DND-41 (cell line): ENCODE data around the gene PLA2G2D.

Source experiments
- ATAC-seq: fragments of 200-7000 bp; cut with Tn5 transposase; 3 replicates; pipeline ENCODE4 v1.9.1; 2021; ENCODE audit warnings: low read depth; ENCODE audit not compliant: insufficient read depth
- DNase-seq: peaks from one replicate; pipeline ENCODE4 v3.0.0-alpha.2; 2020
- H2AFZ ChIP-seq: 2 replicates; pipeline ENCODE4 v1.6.0; 2012; ENCODE audit warnings: low read depth, low read length
- H3K27ac ChIP-seq: 2 replicates; pipeline ENCODE4 v1.5.1; 2012; ENCODE audit warnings: low read length, inconsistent platforms
- H3K27me3 ChIP-seq: fragments of 200-600 bp; sonication (generic); 2 replicates; pipeline ENCODE4 v1.6.0; 2012; ENCODE audit warnings: low read length, mild to moderate bottlenecking, inconsistent platforms; ENCODE audit not compliant: insufficient read depth, poor library complexity
- H3K36me3 ChIP-seq: 2 replicates; pipeline ENCODE4 v1.5.1; 2012; ENCODE audit warnings: low read length, inconsistent platforms; ENCODE audit not compliant: insufficient read depth
- H3K4me1 ChIP-seq: 2 replicates; pipeline ENCODE4 v1.5.1; 2012; ENCODE audit warnings: mild to moderate bottlenecking, low read length; ENCODE audit not compliant: insufficient read depth
- H3K4me2 ChIP-seq: 2 replicates; pipeline ENCODE4 v1.6.0; 2012; ENCODE audit warnings: mild to moderate bottlenecking, moderate library complexity, low read length, inconsistent platforms; ENCODE audit not compliant: insufficient read depth
- H3K4me3 ChIP-seq, 2 experiments: fragments of 200-600 bp in 1 of 2; shearing (Covaris generic) in 1 of 2; 2 replicates each; pipeline ENCODE4 v1.5.1; 2012 to 2016; ENCODE audit warnings: inconsistent platforms in 2 of 2, low read length in 2 of 2, mild to moderate bottlenecking in 2 of 2, low read depth in 1 of 2, moderate library complexity in 1 of 2
- H3K79me2 ChIP-seq: 2 replicates; pipeline ENCODE4 v1.6.0; 2012; ENCODE audit warnings: low read length, inconsistent platforms; ENCODE audit not compliant: insufficient read depth
- H3K9ac ChIP-seq: 2 replicates; pipeline ENCODE4 v1.6.0; 2012; ENCODE audit warnings: low read depth, mild to moderate bottlenecking, inconsistent platforms, low read length, moderate library complexity
- H3K9me3 ChIP-seq: 2 replicates; pipeline ENCODE4 v1.5.1; 2012; ENCODE audit warnings: low read length, moderate library complexity, mild to moderate bottlenecking, inconsistent platforms; ENCODE audit not compliant: insufficient read depth, severe bottlenecking
- H4K20me1 ChIP-seq: 2 replicates; pipeline ENCODE4 v1.6.0; 2012; ENCODE audit warnings: low read length; ENCODE audit not compliant: insufficient read depth
- EZH2 ChIP-seq: IDR thresholded peaks from 3 replicates; pipeline ENCODE4 v1.6.1; 2012; ENCODE audit warnings: borderline replicate concordance, low read depth, mild to moderate bottlenecking, moderate library complexity, low read length, inconsistent platforms; ENCODE audit not compliant: severe bottlenecking
- TF ChIP-seq, protein P1 (sequence below): IDR thresholded peaks from 2 replicates; pipeline ENCODE4 v1.5.1; 2012; ENCODE audit warnings: borderline replicate concordance, low read length, moderate library complexity, mild to moderate bottlenecking; ENCODE audit not compliant: poor library complexity, severe bottlenecking; ENCODE audit errors: extremely low read depth

PLA2G2D gene

GRCh38 chr1:20160034-20160433, 40.7 kb upstream of the PLA2G2D start:
- H3K4me3 ChIP-seq = no peak overlapping the region

GRCh38 chr1:20158358-20159070, 39.2 kb upstream of the PLA2G2D start:
- Histone ChIP-seq H3K9ac (no peak overlapping the region), H3K4me3 (no peak overlapping the region), H3K36me3 (no peaks in the 10 kb centered on the region), H2AFZ (no peak overlapping the region), H3K4me2 (no peak overlapping the region), H4K20me1 (no peaks in the 10 kb centered on the region), H3K9me3 (peaks cover 37% of the 10 kb centered on the region), H3K27me3 (no peaks in the 10 kb centered on the region), H3K4me1 (no peaks in the 10 kb centered on the region), H3K79me2 (no peaks in the 10 kb centered on the region), H3K27ac (no peak overlapping the region)
- no peak for DNase-seq
- TF ChIP-seq, protein P1, sequence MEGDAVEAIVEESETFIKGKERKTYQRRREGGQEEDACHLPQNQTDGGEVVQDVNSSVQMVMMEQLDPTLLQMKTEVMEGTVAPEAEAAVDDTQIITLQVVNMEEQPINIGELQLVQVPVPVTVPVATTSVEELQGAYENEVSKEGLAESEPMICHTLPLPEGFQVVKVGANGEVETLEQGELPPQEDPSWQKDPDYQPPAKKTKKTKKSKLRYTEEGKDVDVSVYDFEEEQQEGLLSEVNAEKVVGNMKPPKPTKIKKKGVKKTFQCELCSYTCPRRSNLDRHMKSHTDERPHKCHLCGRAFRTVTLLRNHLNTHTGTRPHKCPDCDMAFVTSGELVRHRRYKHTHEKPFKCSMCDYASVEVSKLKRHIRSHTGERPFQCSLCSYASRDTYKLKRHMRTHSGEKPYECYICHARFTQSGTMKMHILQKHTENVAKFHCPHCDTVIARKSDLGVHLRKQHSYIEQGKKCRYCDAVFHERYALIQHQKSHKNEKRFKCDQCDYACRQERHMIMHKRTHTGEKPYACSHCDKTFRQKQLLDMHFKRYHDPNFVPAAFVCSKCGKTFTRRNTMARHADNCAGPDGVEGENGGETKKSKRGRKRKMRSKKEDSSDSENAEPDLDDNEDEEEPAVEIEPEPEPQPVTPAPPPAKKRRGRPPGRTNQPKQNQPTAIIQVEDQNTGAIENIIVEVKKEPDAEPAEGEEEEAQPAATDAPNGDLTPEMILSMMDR = no peak
- TF ChIP-seq EZH2 = no peak
- no peak for ATAC-seq

More at GRCh38 chr1:20160034-20160433, 40.7 kb upstream of the PLA2G2D start:
- no peaks in the 10 kb centered on the region for H3K27me3 ChIP-seq
- no peak overlapping the region for H3K9ac ChIP-seq
- H2AFZ ChIP-seq = no peak overlapping the region
- H3K79me2 ChIP-seq = no peaks in the 10 kb centered on the region
- no peak overlapping the region for H3K27ac ChIP-seq
- H3K9me3 ChIP-seq = peaks cover 37% of the 10 kb centered on the region
- H3K4me1 ChIP-seq = no peaks in the 10 kb centered on the region
- ATAC-seq (no peak), DNase-seq (no peak)
- H4K20me1 ChIP-seq = no peaks in the 10 kb centered on the region
- no peaks in the 10 kb centered on the region for H3K36me3 ChIP-seq
- no peak overlapping the region for H3K4me2 ChIP-seq
- TF ChIP-seq EZH2 = no peak
- TF ChIP-seq, protein P1 = no peak

- H4K20me1 ChIP-seq = no peaks in the 10 kb centered on the region
- H3K4me1 ChIP-seq = peaks cover 9% of the 10 kb centered on the region
- H3K9me3 ChIP-seq = peaks cover 10% of the 10 kb centered on the region
- no peak overlapping the region for H3K4me2 ChIP-seq
- DNase-seq = no peak
- no peaks in the 10 kb centered on the region for H3K79me2 ChIP-seq
- no peak overlapping the region for H3K9ac ChIP-seq
- H3K27me3 ChIP-seq = no peaks in the 10 kb centered on the region
- TF ChIP-seq, protein P1 = no peak
- TF ChIP-seq EZH2 = no peak
- H2AFZ ChIP-seq = no peak overlapping the region
- no peak for ATAC-seq
- no peak overlapping the region for H3K4me3 ChIP-seq
- no peaks in the 10 kb centered on the region for H3K36me3 ChIP-seq
- H3K27ac ChIP-seq = no peak overlapping the region
Observed at GRCh38 chr1:20154301-20154831, 35.0 kb upstream of the PLA2G2D start.
